ENCODE measurements around the gene SNX1. TPM values are rescaled to one million over a fixed set of nuclear protein-coding genes. Genes with fewer than 3 reads are reported as not detected.

The SNX1 gene, protein sequence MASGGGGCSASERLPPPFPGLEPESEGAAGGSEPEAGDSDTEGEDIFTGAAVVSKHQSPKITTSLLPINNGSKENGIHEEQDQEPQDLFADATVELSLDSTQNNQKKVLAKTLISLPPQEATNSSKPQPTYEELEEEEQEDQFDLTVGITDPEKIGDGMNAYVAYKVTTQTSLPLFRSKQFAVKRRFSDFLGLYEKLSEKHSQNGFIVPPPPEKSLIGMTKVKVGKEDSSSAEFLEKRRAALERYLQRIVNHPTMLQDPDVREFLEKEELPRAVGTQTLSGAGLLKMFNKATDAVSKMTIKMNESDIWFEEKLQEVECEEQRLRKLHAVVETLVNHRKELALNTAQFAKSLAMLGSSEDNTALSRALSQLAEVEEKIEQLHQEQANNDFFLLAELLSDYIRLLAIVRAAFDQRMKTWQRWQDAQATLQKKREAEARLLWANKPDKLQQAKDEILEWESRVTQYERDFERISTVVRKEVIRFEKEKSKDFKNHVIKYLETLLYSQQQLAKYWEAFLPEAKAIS
- 70.3 to 82.8 TPM (median 80.8 TPM) in 5 replicates for total RNA-seq (2022; extraction: Qiagen RNA extraction)

DNA sequence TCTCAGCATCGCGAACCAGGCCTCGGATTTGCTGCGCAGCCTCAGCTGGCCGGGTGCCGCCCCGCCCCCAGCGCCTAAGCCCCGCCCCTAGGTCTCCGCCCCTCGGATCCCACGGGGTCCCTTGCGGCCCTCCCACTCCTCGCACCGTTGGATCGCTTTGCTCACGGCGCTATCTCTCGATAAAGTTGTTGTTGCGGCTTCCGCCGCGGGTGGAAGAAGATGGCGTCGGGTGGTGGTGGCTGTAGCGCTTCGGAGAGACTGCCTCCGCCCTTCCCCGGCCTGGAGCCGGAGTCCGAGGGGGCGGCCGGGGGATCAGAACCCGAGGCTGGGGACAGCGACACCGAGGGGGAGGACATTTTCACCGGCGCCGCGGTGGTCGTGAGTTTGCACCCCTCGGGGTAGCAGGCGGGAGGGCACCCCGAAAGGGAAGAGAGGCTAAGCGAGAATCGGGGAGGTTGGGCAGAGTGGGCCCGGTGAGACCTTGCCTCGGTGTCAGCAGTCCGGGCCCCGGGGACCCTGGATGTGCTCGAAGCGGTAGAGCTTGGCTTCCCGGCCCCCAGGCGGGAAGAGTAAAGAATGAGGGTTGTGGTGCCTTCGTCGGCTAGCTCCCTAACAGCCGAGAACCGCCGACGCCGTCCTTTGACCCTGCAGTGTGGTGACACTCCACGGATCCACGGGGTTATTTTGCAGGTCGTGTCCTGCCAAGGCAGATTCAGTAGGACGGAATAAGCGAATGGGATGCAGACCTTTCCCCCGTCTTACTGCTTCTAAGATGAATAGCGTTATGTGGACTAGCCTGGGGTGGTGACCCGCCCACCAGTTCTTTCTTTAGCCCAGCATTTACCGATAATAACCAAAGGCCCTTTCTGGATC lies at the start of gene SNX1:
Gene SNX1, plus strand, starts transcription at position 188 of the 873 bp plus-strand sequence. Its CDS starts 32 bp downstream, at position 220.

DNA sequence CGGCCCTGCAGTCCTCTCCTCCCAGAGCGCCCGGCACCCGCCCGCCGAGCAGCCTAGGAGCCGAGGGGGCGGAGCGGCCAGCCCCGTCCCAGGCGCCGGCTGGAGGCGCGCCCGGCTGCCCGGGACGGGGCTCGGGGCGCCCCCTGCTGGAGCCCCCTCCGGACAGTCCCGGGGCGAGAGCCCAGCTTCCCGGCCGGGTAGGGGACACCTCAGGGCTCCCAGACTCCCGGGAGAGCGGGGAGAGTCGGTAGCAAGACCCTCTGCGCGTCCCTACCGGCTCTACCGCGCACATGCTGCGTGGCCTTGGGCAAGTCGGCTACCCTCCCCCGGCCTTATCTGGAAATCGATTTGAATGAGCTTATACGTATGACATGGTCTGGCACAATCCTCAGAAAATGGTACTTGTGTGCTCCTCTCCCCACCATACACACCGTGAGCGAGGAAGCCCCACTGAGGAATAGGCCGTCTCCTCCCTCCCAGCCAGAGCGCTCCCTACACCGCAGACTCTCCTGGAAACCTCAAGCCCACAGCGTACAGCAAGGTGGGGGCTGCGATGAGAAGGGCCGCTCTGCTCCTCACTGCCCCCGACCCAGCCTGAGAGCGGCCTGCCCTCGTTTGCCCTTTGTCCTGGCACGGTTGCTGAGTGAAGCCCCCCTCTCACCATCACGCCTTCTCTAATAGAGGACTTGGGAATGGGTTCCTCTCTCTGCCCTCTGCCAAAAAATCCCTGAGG lies 49.2 kb upstream of the SNX1 start, which contains the start of gene DAPK2:
Gene DAPK2, minus strand, starts transcription at position 65 of the 733 bp plus-strand sequence. CDS start 6,224 bp downstream, outside the sequence.

DNA sequence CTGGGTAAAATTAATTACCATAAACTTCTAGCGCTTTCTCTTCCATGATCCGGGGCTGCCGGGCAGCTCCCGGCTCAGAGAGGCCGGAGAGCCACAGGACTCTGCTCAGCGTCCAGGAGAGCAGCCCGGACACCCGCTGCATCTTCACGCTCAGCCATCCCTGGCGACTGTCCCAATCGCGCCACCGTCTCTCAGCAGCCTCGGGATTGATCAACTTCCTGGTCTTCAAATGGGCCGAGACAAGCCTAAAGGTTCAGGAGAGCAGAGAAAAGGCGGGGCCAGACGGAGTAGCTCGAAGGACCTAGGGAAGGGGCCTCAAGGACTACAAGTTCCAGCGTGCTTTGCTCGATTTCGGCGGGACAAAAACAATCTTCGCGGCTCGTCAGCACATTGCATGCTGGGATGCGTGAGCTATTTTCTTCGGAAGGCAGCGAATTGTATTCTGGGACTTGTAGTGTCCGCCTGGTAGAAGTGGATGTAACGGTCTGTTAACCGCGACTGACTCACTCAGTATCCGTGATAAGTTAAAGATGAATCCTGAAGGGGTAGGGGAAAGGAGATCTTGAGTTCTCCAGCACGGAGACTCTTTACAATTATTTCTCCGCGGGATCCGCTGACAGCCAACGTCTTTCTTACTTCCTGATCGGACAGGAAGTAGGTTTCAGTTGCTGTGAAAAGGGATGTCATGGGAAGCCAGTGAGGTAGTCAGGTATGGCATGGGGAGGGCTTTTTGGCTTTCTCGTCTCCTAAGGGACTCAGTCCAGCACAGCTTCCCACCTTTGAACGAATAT lies 2.0 kb upstream of the SNX1 start, which contains the start of gene CIAO2A:
Gene CIAO2A, minus strand, starts transcription at position 212 of the 791 bp plus-strand sequence. Its CDS starts 70 bp downstream, at position 142.

DNA sequence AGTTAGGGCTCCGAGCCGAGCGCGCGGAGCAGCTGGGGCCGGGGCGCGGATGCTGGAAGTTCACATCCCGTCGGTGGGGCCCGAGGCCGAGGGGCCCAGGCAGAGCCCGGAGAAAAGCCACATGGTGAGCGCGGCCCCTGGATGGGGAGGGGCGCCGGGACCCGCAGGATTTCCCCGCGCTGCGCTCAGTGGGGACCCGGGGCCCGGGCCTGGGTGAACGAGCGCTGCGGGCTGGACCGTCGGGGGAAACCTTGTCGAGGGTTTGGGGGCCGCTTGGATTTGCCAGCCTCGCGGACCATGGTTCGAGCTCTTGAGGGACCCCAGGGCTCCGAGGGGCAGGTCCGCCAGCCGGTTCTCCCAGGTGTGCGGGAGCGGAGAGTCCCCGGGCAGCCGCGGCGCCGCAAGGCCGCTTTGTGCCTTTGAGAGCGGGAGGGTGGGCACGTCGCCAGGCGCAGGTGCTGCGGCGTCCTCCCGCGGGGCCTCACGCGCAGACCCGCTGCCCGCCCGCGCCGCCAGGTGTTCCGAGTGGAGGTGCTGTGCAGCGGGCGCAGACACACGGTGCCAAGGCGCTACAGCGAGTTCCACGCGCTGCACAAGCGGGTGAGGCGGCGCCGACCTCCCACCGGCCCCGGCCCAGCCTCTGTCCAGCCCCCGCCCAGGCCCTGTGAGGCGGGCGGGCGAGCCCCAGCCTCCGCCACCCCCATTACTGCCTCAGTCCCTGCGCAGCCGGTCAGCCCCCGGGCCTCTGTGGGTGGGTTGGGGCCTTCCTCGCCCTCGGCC lies 56.1 kb downstream of the SNX1 start, which contains the start of gene SNX22:
Gene SNX22, plus strand, starts transcription at position 5 of the 780 bp plus-strand sequence. Its CDS starts 45 bp downstream, at position 50.

DNA sequence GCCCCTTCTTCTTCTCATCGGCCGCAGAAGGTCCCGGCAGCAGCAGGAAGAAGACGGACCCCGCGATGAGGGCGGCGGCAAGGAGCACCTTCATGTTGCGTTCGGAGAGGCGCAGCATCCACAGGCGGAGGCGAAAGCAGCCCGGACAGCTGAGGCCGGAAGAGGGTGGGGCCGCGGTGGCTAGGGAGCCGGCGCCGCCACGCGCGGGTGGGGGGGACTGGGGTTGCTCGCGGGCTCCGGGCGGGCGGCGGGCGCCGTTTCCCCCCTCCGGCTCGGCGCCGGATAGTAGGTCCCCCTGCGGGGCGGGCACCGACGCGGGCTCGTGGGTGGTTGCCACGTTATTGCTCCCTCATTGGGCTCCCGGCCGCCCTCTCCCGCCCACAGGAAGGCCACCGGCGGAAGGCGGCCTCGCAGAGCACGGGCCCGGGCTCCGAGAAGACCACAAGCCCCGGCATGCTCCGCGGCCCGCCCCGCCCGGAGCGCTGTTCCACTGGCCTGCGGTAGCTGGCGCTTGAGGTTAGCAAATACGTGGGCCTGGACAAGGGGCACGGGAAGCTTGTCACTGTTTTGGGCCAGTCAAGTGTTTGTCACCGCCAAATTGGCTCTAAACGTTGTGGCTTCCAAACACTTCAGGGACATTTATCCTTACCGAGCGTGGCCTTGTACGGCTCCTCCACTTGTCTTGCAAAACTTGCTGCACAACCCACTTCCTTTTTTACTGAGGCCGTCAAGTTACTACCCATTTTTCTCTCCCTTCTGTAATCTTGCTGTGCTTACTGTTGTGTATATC lies 67.3 kb downstream of the SNX1 start, which contains the start of gene PPIB:
Gene PPIB, minus strand, starts transcription at position 154 of the 790 bp plus-strand sequence. Its CDS starts 36 bp downstream, at position 118.

Other genes starting within 250 kb of the SNX1 start
- gene DAPK2, start 49.5 kb upstream of the SNX1 start, total RNA-seq (2022; extraction: Qiagen RNA extraction): 3.8 to 5.4 TPM (median 3.9 TPM) in 5 replicates
- gene CIAO2A, start 2.1 kb upstream of the SNX1 start, total RNA-seq (2022; extraction: Qiagen RNA extraction): 113 to 207 TPM (median 121 TPM) in 5 replicates
- gene SNX22, start 55.7 kb downstream of the SNX1 start, total RNA-seq (2022; extraction: Qiagen RNA extraction): 0.59 to 0.96 TPM (median 0.89 TPM) in 5 replicates
- 765 to 823 TPM (median 809 TPM) in 5 replicates for gene PPIB, start 67.0 kb downstream of the SNX1 start, total RNA-seq (2022; extraction: Qiagen RNA extraction)

Measured in A549 treated with CORT108297 at 1 μM for 4 hours (cell line).